ENCODE data around the gene DIP2A.

DNA sequence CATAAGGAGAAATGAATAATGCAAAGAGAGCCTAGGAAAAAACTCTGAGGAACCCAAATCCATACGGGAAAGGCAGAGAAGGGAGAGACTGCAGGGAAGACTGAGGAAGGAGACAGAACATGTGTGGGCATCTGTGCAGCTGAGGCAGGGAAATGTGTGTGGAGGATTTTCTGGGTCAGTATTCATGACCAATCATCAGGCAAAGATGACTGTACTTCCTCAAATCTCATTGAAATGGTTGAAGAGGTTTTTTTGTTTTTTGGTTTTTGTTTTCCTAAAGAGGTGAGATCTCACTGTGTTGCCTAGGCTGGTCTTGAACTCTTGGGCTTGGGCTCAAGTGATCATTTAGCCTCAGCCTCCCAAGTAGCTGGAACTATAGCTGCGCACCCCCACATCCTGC lies 15.7 kb downstream of the DIP2A start:
- TF ChIP-seq, protein P1, sequence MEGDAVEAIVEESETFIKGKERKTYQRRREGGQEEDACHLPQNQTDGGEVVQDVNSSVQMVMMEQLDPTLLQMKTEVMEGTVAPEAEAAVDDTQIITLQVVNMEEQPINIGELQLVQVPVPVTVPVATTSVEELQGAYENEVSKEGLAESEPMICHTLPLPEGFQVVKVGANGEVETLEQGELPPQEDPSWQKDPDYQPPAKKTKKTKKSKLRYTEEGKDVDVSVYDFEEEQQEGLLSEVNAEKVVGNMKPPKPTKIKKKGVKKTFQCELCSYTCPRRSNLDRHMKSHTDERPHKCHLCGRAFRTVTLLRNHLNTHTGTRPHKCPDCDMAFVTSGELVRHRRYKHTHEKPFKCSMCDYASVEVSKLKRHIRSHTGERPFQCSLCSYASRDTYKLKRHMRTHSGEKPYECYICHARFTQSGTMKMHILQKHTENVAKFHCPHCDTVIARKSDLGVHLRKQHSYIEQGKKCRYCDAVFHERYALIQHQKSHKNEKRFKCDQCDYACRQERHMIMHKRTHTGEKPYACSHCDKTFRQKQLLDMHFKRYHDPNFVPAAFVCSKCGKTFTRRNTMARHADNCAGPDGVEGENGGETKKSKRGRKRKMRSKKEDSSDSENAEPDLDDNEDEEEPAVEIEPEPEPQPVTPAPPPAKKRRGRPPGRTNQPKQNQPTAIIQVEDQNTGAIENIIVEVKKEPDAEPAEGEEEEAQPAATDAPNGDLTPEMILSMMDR (IDR thresholded peaks at IDR 0.05; ENCODE audit: borderline replicate concordance, extremely low read depth, low read length, poor library complexity, severe bottlenecking) = no peak
- TF ChIP-seq EZH2 (IDR thresholded peaks at IDR 0.05; ENCODE audit: borderline replicate concordance, low read depth, low read length, severe bottlenecking) = no peak

Measured in DND-41 (cell line).